ENCODE results near the gene MAP3K7CL. TPM values are rescaled to one million over a fixed set of nuclear protein-coding genes. Genes with fewer than 3 reads are reported as not detected.

The MAP3K7CL gene
- total RNA-seq, 1 donor from 2014 or later, result 67.3 TPM

DNA sequence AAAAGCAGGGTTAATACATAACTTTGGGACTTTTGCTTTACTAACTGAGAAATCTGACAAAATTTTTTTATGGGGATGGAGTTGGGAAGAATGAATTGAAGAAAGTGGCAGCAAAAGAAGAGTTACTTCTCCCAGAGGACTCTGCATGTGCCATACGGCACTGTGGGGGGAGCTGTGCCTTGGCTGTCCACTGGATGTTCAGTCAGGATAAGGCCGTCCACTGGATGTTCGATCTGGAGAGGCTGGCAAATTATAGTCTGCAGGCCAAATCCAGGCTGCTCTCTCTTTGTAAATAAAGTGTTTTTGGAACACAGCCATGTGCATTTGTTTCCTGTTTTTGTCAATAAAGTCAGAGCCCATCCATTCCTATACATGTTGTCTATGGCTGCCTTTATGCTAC lies 4.5 kb upstream of the MAP3K7CL start:
- no peaks in the 10 kb centered on the region for H3K36me3 ChIP-seq (ENCODE audit: insufficient read depth, low read length)
- Mint-ChIP-seq H3K4me1 (ENCODE audit: low read depth, unreplicated experiment) (peaks cover 17% of the 10 kb centered on the region), H3K27me3 (ENCODE audit: low read depth, unreplicated experiment) (no peaks in the 10 kb centered on the region), H3K36me3 (ENCODE audit: low read depth, unreplicated experiment) (no peaks in the 10 kb centered on the region), H3K27ac (ENCODE audit: unreplicated experiment) (no peak overlapping the region), H3K9me3 (ENCODE audit: unreplicated experiment) (no peaks in the 10 kb centered on the region), H3K4me3 (ENCODE audit: unreplicated experiment) (no peak overlapping the region)
- no peak overlapping the region for H3K9ac ChIP-seq (ENCODE audit: low read length)
- H3K79me2 ChIP-seq (ENCODE audit: insufficient read depth, low read length), result peaks cover 4% of the 10 kb centered on the region
- H3K4me2 ChIP-seq (ENCODE audit: low read length), result no peak overlapping the region
- H3K9me3 ChIP-seq (ENCODE audit: insufficient read depth, low read depth, low read length), result no peaks in the 10 kb centered on the region
- TF ChIP-seq EZH2 (IDR thresholded peaks at IDR 0.05; ENCODE audit: insufficient read depth, low read length), result no peak
- TF ChIP-seq, protein P1, sequence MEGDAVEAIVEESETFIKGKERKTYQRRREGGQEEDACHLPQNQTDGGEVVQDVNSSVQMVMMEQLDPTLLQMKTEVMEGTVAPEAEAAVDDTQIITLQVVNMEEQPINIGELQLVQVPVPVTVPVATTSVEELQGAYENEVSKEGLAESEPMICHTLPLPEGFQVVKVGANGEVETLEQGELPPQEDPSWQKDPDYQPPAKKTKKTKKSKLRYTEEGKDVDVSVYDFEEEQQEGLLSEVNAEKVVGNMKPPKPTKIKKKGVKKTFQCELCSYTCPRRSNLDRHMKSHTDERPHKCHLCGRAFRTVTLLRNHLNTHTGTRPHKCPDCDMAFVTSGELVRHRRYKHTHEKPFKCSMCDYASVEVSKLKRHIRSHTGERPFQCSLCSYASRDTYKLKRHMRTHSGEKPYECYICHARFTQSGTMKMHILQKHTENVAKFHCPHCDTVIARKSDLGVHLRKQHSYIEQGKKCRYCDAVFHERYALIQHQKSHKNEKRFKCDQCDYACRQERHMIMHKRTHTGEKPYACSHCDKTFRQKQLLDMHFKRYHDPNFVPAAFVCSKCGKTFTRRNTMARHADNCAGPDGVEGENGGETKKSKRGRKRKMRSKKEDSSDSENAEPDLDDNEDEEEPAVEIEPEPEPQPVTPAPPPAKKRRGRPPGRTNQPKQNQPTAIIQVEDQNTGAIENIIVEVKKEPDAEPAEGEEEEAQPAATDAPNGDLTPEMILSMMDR (IDR thresholded peaks at IDR 0.05; ENCODE audit: insufficient read depth, low read depth, low read length), result no peak
- no peak overlapping the region for H3K4me3 ChIP-seq (ENCODE audit: insufficient read depth, low read depth, low read length)
- H2AFZ ChIP-seq (ENCODE audit: low read depth, low read length), result no peak overlapping the region
- DNase-seq (ENCODE audit: low read depth) (no peak), FAIRE-seq (no peak)
- no peak overlapping the region for H3K27ac ChIP-seq (ENCODE audit: low read depth, low read length)
- peaks cover 11% of the 10 kb centered on the region for H3K4me1 ChIP-seq (ENCODE audit: insufficient read depth, low read length)
- no peaks in the 10 kb centered on the region for H4K20me1 ChIP-seq (ENCODE audit: insufficient read depth, low read length)
- no peaks in the 10 kb centered on the region for H3K27me3 ChIP-seq (ENCODE audit: insufficient read depth, low read length)

DNA sequence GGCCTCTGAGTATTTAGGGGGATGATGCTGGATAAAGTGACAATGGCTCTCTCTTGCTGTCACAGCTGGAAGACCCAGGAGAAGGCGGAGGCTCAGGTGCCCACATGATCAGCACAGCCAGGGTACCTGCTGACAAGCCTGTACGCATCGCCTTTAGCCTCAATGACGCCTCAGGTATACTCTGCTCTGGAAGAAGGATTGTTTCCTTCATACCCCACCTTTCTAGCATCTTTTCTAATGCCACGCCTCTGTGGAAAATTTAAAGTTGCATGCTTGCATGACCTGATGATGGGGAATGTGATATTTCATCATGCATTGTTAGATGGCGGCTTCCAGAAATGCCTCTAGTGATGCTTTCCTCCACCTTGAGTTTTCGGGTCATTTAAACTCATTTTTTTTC lies 2.8 kb downstream of the MAP3K7CL start:
- no peak overlapping the region for H3K9ac ChIP-seq (ENCODE audit: low read length)
- TF ChIP-seq EZH2 (IDR thresholded peaks at IDR 0.05; ENCODE audit: insufficient read depth, low read length), result no peak
- TF ChIP-seq, protein P1 (IDR thresholded peaks at IDR 0.05; ENCODE audit: insufficient read depth, low read depth, low read length), result no peak
- no peaks in the 10 kb centered on the region for H3K27me3 ChIP-seq (ENCODE audit: insufficient read depth, low read length)
- DNase-seq (ENCODE audit: low read depth) (no peak), FAIRE-seq (no peak)
- Mint-ChIP-seq H3K27ac (ENCODE audit: unreplicated experiment) (peak overlapping the region; percentile 43), H3K9me3 (ENCODE audit: unreplicated experiment) (peaks cover 2% of the 10 kb centered on the region), H3K27me3 (ENCODE audit: low read depth, unreplicated experiment) (no peaks in the 10 kb centered on the region), H3K36me3 (ENCODE audit: low read depth, unreplicated experiment) (peaks cover 16% of the 10 kb centered on the region), H3K4me1 (ENCODE audit: low read depth, unreplicated experiment) (peaks cover 27% of the 10 kb centered on the region), H3K4me3 (ENCODE audit: unreplicated experiment) (peak overlapping the region; percentile 87)
- no peak overlapping the region for H3K27ac ChIP-seq (ENCODE audit: low read depth, low read length)
- H3K4me3 ChIP-seq (ENCODE audit: insufficient read depth, low read depth, low read length), result no peak overlapping the region
- peak overlapping the region; percentile 84 for H3K4me2 ChIP-seq (ENCODE audit: low read length)
- H4K20me1 ChIP-seq (ENCODE audit: insufficient read depth, low read length), result no peaks in the 10 kb centered on the region
- H3K36me3 ChIP-seq (ENCODE audit: insufficient read depth, low read length), result peaks cover 20% of the 10 kb centered on the region
- H3K9me3 ChIP-seq (ENCODE audit: insufficient read depth, low read depth, low read length), result no peaks in the 10 kb centered on the region
- peaks cover 14% of the 10 kb centered on the region for H3K4me1 ChIP-seq (ENCODE audit: insufficient read depth, low read length)
- peaks cover 44% of the 10 kb centered on the region for H3K79me2 ChIP-seq (ENCODE audit: insufficient read depth, low read length)
- no peak overlapping the region for H2AFZ ChIP-seq (ENCODE audit: low read depth, low read length)

DNA sequence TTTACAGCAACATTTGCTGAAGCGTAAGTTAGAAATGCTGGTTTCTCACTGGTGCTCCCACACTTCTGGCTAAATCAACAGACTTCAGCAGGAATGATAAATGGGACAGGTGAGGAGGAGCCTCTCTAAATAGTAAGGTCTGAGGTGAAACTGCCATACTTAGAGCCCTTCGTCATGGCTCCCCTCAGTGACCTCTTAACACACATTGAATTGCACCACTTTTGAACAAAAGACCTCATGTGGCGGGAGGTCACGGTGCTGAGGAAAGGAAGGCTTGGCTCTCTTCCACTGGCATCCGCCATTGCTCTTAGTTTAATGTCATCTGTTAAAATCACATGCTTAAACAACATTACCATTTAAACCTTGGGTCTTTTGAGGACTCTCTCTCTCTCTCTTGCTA lies 3.4 kb downstream of the MAP3K7CL start:
- no peak for TF ChIP-seq EZH2 (IDR thresholded peaks at IDR 0.05; ENCODE audit: insufficient read depth, low read length)
- TF ChIP-seq, protein P1 (IDR thresholded peaks at IDR 0.05; ENCODE audit: insufficient read depth, low read depth, low read length), result no peak
- Histone ChIP-seq H3K27me3 (ENCODE audit: insufficient read depth, low read length) (no peaks in the 10 kb centered on the region), H3K27ac (ENCODE audit: low read depth, low read length) (no peak overlapping the region), H3K4me3 (ENCODE audit: insufficient read depth, low read depth, low read length) (no peak overlapping the region), H3K36me3 (ENCODE audit: insufficient read depth, low read length) (peaks cover 21% of the 10 kb centered on the region), H3K4me1 (ENCODE audit: insufficient read depth, low read length) (peaks cover 14% of the 10 kb centered on the region), H3K79me2 (ENCODE audit: insufficient read depth, low read length) (peaks cover 44% of the 10 kb centered on the region), H4K20me1 (ENCODE audit: insufficient read depth, low read length) (no peaks in the 10 kb centered on the region), H3K4me2 (ENCODE audit: low read length) (peak overlapping the region; percentile 84), H3K9ac (ENCODE audit: low read length) (no peak overlapping the region), H2AFZ (ENCODE audit: low read depth, low read length) (no peak overlapping the region), H3K9me3 (ENCODE audit: insufficient read depth, low read depth, low read length) (no peaks in the 10 kb centered on the region)
- H3K4me3 Mint-ChIP-seq (ENCODE audit: unreplicated experiment), result no peak overlapping the region
- no peak overlapping the region for H3K27ac Mint-ChIP-seq (ENCODE audit: unreplicated experiment)
- H3K4me1 Mint-ChIP-seq (ENCODE audit: low read depth, unreplicated experiment), result peaks cover 27% of the 10 kb centered on the region
- no peaks in the 10 kb centered on the region for H3K27me3 Mint-ChIP-seq (ENCODE audit: low read depth, unreplicated experiment)
- FAIRE-seq (no peak), DNase-seq (ENCODE audit: low read depth) (peak; percentile 64)
- peaks cover 2% of the 10 kb centered on the region for H3K9me3 Mint-ChIP-seq (ENCODE audit: unreplicated experiment)
- H3K36me3 Mint-ChIP-seq (ENCODE audit: low read depth, unreplicated experiment), result peaks cover 16% of the 10 kb centered on the region
